Tibial artery (tissue), 4 donors: ENCODE measurements around the gene DTNA.

Source experiments
- DNase-seq, 2 donors: peaks; one replicate each; pipeline ENCODE4 v3.0.0-alpha.2; 2019
- H3K27ac ChIP-seq, 2 donors: fragments of 200-600 bp; sonication (generic) in 1 of 2; 1 replicate in 1 of 2; 2 replicates in 1 of 2; pipeline ENCODE4 v1.5.1; 2018 to 2019; ENCODE audit warnings: mild to moderate bottlenecking in 1 of 2
- H3K27me3 ChIP-seq, 2 donors: fragments of 200-600 bp; sonication (generic) in 1 of 2; one replicate each; pipeline versions ENCODE4 v1.5.1 to v1.6.0; 2016 to 2019
- H3K36me3 ChIP-seq, 3 donors: fragments of 200-600 bp; sonication (generic) in 2 of 3; one replicate each; pipeline ENCODE4 v1.5.1; 2016 to 2019; ENCODE audit warnings: mild to moderate bottlenecking in 2 of 3
- H3K4me1 ChIP-seq, 4 donors: fragments of 200-600 bp; sonication (generic) in 2 of 4; 1 replicate in 3 of 4; 2 replicates in 1 of 4; pipeline ENCODE4 v1.5.1; 2016 to 2019
- H3K4me3 ChIP-seq, 2 donors: fragments of 200-600 bp; sonication (generic) in 1 of 2; 1 replicate in 1 of 2; 2 replicates in 1 of 2; pipeline ENCODE4 v1.5.1; 2018 to 2019; ENCODE audit warnings: mild to moderate bottlenecking in 2 of 2
- H3K9me3 ChIP-seq, 3 donors: fragments of 200-600 bp; sonication (generic) in 1 of 3; one replicate each; pipeline ENCODE4 v1.5.1; 2016 to 2019
- CTCF ChIP-seq, 2 experiments: fragments of 200-600 bp in 1 of 2; fragments of 450-650 bp in 1 of 2; IDR thresholded peaks; one replicate each; pipeline ENCODE4 v1.5.1; 2017 to 2019; ENCODE audit warnings: antibody characterized with exemption in 2 of 2, mild to moderate bottlenecking in 1 of 2, moderate library complexity in 1 of 2
- intact Hi-C: fragments of 100-400 bp; cut with DNase I; formaldehyde crosslinking; loops from one replicate; pipeline ENCODE4 v1.15.0; 2023; ENCODE audit warnings: low total_unique reads

The DTNA gene

GRCh38 chr18:34787931-34788532, 77.9 kb downstream of the DTNA start:
- Histone ChIP-seq H3K4me3 (no peak overlapping the region), H3K36me3 (no peaks in the 10 kb centered on the region), H3K27me3 (no peaks in the 10 kb centered on the region), H3K4me1 (peaks cover 0 to 12% (median 0%) of the 10 kb centered on the region in 4 donors), H3K27ac (no peak overlapping the region), H3K9me3 (no peaks in the 10 kb centered on the region)
- DNase-seq = no peak
- intact Hi-C loops = loop anchor here (10.0 kb wide), 4 partner anchors 133 to 663 kb away; no protein-coding TSS in a partner anchor
- TF ChIP-seq CTCF (IDR thresholded peaks at IDR 0.05) = peak; percentile 71 to 82

GRCh38 chr18:34789768-34790344, 79.8 kb downstream of the DTNA start:
- intact Hi-C loops = loop anchor here (10.0 kb wide), 4 partner anchors 135 to 665 kb away; no protein-coding TSS in a partner anchor
- no peak for DNase-seq
- H3K4me3 ChIP-seq = no peak overlapping the region
- no peak for TF ChIP-seq CTCF (IDR thresholded peaks at IDR 0.05)
- H3K9me3 ChIP-seq = no peaks in the 10 kb centered on the region
- H3K36me3 ChIP-seq = peaks cover 0 to 4% (median 0%) of the 10 kb centered on the region in 3 donors
- H3K27me3 ChIP-seq = no peaks in the 10 kb centered on the region
- H3K4me1 ChIP-seq = no peaks in the 10 kb centered on the region
- no peak overlapping the region for H3K27ac ChIP-seq

GRCh38 chr18:34794348-34794747, 84.2 kb downstream of the DTNA start:
- intact Hi-C loops = no loop called here
- H3K9me3 ChIP-seq = no peaks in the 10 kb centered on the region
- H3K4me3 ChIP-seq = no peak overlapping the region
- no peak for DNase-seq
- H3K27ac ChIP-seq = no peak overlapping the region
- H3K36me3 ChIP-seq = peaks cover 0 to 10% (median 0%) of the 10 kb centered on the region in 3 donors
- no peak for TF ChIP-seq CTCF (IDR thresholded peaks at IDR 0.05)
- H3K4me1 ChIP-seq = peaks cover 0 to 6% (median 0%) of the 10 kb centered on the region in 4 donors
- H3K27me3 ChIP-seq = no peaks in the 10 kb centered on the region

- no peak for DNase-seq
- H3K27ac ChIP-seq = no peak overlapping the region
These were observed 85.1 kb downstream of the DTNA start for GRCh38 chr18:34795070-34795732.

More at GRCh38 chr18:34795070-34795732, 85.1 kb downstream of the DTNA start:
- Histone ChIP-seq H3K4me3 (no peak overlapping the region), H3K4me1 (peaks cover 0 to 6% (median 0%) of the 10 kb centered on the region in 4 donors), H3K9me3 (no peaks in the 10 kb centered on the region), H3K27me3 (no peaks in the 10 kb centered on the region), H3K36me3 (peaks cover 0 to 10% (median 0%) of the 10 kb centered on the region in 3 donors)
- intact Hi-C loops = no loop called here
- no peak for TF ChIP-seq CTCF (IDR thresholded peaks at IDR 0.05)
